ENCODE measurements around the gene SPATA32.
"Not testable (repeated sequence)": the region's sequence is repeated elsewhere in the genome, so short reads cannot be mapped to it uniquely, and the experiment has no call there.

Gene SPATA32

DNA sequence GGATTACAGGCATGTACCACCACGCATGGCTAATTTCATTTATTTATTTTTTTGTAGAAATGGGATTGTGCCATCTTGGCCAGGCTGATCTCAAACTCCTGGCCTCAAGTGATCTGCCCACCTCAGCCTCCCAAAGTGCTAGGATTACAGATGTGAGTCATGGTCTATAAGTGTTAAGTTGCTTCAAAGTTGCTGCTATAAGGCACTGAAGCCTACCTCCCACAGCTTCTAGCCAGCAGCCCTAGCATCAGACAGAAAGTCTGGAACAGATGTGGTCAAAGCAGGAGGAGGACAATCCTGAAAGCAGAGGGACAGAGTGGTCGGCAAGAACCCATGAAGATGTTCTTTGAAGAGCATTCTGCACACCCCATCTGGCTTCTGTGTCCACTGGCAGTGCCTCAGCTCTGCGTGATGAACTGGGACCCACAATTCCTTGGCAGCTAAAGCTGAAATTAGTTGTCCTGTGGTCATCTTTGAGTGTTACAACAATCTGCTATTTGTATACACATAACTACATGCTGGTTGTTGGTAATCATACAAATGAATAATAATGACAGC is 43.7 kb upstream of the SPATA32 start:
- Histone ChIP-seq H4K20me1 (ENCODE audit: insufficient read depth, low read length) (no peaks in the 10 kb centered on the region), H2AFZ (ENCODE audit: low read length) (no peak overlapping the region), H3K27me3 (replicated peaks; ENCODE audit: insufficient read depth, low read length) (no peaks in the 10 kb centered on the region), H3K9me3 (replicated peaks; ENCODE audit: insufficient read depth, low read length) (no peaks in the 10 kb centered on the region), H3K9ac (ENCODE audit: low read length) (no peak overlapping the region), H3K27ac (ENCODE audit: low read length) (no peak overlapping the region), H3K4me2 (ENCODE audit: low read depth, low read length) (no peak overlapping the region), H3K36me3 (replicated peaks; ENCODE audit: insufficient read depth, low read length) (0 out of 2 replicates have a peak, but pooled peaks cover 3% of the 10 kb centered on the region), H3F3A (ENCODE audit: insufficient read depth, low read length) (peaks cover 20% of the 10 kb centered on the region), H3K4me3 (ENCODE audit: low read length) (no peak overlapping the region), H3K79me2 (ENCODE audit: low read length) (peaks cover 96% of the 10 kb centered on the region), H3K4me1 (ENCODE audit: low read length) (peaks cover 15% of the 10 kb centered on the region), H3K9me2 (replicated peaks; ENCODE audit: insufficient read depth, low read length) (no peaks in the 10 kb centered on the region)
- no peak for TF ChIP-seq EZH2 (optimal IDR thresholded peaks at IDR 0.05; ENCODE audit: low read depth, low read length)
- no peak for TF ChIP-seq EZH2phosphoT487 (IDR thresholded peaks at IDR 0.05; ENCODE audit: low read length)
- TF ChIP-seq, protein P1, sequence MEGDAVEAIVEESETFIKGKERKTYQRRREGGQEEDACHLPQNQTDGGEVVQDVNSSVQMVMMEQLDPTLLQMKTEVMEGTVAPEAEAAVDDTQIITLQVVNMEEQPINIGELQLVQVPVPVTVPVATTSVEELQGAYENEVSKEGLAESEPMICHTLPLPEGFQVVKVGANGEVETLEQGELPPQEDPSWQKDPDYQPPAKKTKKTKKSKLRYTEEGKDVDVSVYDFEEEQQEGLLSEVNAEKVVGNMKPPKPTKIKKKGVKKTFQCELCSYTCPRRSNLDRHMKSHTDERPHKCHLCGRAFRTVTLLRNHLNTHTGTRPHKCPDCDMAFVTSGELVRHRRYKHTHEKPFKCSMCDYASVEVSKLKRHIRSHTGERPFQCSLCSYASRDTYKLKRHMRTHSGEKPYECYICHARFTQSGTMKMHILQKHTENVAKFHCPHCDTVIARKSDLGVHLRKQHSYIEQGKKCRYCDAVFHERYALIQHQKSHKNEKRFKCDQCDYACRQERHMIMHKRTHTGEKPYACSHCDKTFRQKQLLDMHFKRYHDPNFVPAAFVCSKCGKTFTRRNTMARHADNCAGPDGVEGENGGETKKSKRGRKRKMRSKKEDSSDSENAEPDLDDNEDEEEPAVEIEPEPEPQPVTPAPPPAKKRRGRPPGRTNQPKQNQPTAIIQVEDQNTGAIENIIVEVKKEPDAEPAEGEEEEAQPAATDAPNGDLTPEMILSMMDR (IDR thresholded peaks at IDR 0.05; ENCODE audit: low read length), result no peak
- DNase-seq, result no peak

- Histone ChIP-seq H2AFZ (ENCODE audit: low read length) (no peak overlapping the region), H3K4me2 (ENCODE audit: low read depth, low read length) (peak overlapping the region; percentile 51; the same call in 1 of the 2 replicates), H3K4me3 (ENCODE audit: low read length) (no peak overlapping the region), H3K27me3 (replicated peaks; ENCODE audit: insufficient read depth, low read length) (no peaks in the 10 kb centered on the region), H3K79me2 (ENCODE audit: low read length) (peaks cover 96% of the 10 kb centered on the region), H3K27ac (ENCODE audit: low read length) (peak overlapping the region; percentile 58; the same call in 1 of the 2 replicates), H3K9ac (ENCODE audit: low read length) (no peak overlapping the region), H3K9me2 (replicated peaks; ENCODE audit: insufficient read depth, low read length) (no peaks in the 10 kb centered on the region), H3K4me1 (ENCODE audit: low read length) (peaks cover 11% of the 10 kb centered on the region; the same call in 1 of the 2 replicates), H4K20me1 (ENCODE audit: insufficient read depth, low read length) (no peaks in the 10 kb centered on the region), H3K9me3 (replicated peaks; ENCODE audit: insufficient read depth, low read length) (no peaks in the 10 kb centered on the region), H3K36me3 (replicated peaks; ENCODE audit: insufficient read depth, low read length) (0 out of 2 replicates have a peak, but pooled peaks cover 3% of the 10 kb centered on the region), H3F3A (ENCODE audit: insufficient read depth, low read length) (peaks cover 17% of the 10 kb centered on the region)
- TF ChIP-seq, protein P1 (IDR thresholded peaks at IDR 0.05; ENCODE audit: low read length), result no peak
- TF ChIP-seq EZH2phosphoT487 (IDR thresholded peaks at IDR 0.05; ENCODE audit: low read length) (no peak), EZH2 (optimal IDR thresholded peaks at IDR 0.05; ENCODE audit: low read depth, low read length) (no peak)
- DNase-seq, result peak; percentile 77
Measured at GRCh38 chr17:45302649-45303173, 40.8 kb upstream of the SPATA32 start.

GRCh38 chr17:45302220-45302619 is 40.3 kb upstream of the SPATA32 start:
- H3K9me2 ChIP-seq (replicated peaks; ENCODE audit: insufficient read depth, low read length); H4K20me1 ChIP-seq (ENCODE audit: insufficient read depth, low read length); H3K9ac ChIP-seq (ENCODE audit: low read length); H3K4me3 ChIP-seq (ENCODE audit: low read length); H3K36me3 ChIP-seq (replicated peaks; ENCODE audit: insufficient read depth, low read length); H3K9me3 ChIP-seq (replicated peaks; ENCODE audit: insufficient read depth, low read length); H2AFZ ChIP-seq (ENCODE audit: low read length); H3K27me3 ChIP-seq (replicated peaks; ENCODE audit: insufficient read depth, low read length); DNase-seq: not testable (repeated sequence)
- Histone ChIP-seq H3K4me1 (ENCODE audit: low read length) (peaks cover 11% of the 10 kb centered on the region; the same call in 1 of the 2 replicates), H3K79me2 (ENCODE audit: low read length) (peaks cover 95% of the 10 kb centered on the region), H3K27ac (ENCODE audit: low read length) (peak overlapping the region; percentile 58; the same call in 1 of the 2 replicates), H3F3A (ENCODE audit: insufficient read depth, low read length) (peaks cover 17% of the 10 kb centered on the region), H3K4me2 (ENCODE audit: low read depth, low read length) (peak overlapping the region; percentile 51; the same call in 1 of the 2 replicates)

DNA sequence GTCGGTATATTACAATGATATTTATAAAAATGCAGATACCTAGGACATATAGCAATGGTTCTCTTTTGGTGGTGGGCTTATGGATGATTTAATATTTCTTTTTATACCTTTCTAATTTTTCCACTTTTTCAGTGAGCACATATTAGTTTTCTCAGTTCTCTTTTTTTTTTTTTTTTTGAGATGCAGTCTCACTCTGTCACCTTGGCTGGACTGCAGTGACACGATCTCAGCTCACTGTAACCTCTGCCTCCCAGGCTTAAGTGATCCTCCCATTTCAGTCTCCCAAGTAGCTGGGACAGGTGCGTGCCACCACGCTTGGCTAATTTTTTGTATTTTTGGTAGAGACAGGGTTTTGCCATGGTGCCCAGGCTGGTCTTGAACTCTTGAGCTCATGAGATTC is 39.8 kb upstream of the SPATA32 start:
- Histone ChIP-seq H4K20me1 (ENCODE audit: insufficient read depth, low read length) (0 out of 2 replicates have a peak, but pooled peaks cover 2% of the 10 kb centered on the region), H3K4me3 (ENCODE audit: low read length) (no peak overlapping the region)

More for the DNA sequence above, 39.8 kb upstream of the SPATA32 start:
- DNase-seq, result no peak
- H2AFZ ChIP-seq (ENCODE audit: low read length), result no peak overlapping the region
- no peaks in the 10 kb centered on the region for H3K9me3 ChIP-seq (replicated peaks; ENCODE audit: insufficient read depth, low read length)
- peaks cover 17% of the 10 kb centered on the region for H3F3A ChIP-seq (ENCODE audit: insufficient read depth, low read length)
- H3K4me1 ChIP-seq (ENCODE audit: low read length), result peaks cover 15% of the 10 kb centered on the region; the same call in 1 of the 2 replicates
- H3K4me2 ChIP-seq (ENCODE audit: low read depth, low read length), result no peak overlapping the region
- no peaks in the 10 kb centered on the region for H3K9me2 ChIP-seq (replicated peaks; ENCODE audit: insufficient read depth, low read length)
- no peaks in the 10 kb centered on the region for H3K27me3 ChIP-seq (replicated peaks; ENCODE audit: insufficient read depth, low read length)
- peaks cover 97% of the 10 kb centered on the region for H3K79me2 ChIP-seq (ENCODE audit: low read length)
- TF ChIP-seq EZH2phosphoT487 (IDR thresholded peaks at IDR 0.05; ENCODE audit: low read length), result no peak
- no peak for TF ChIP-seq EZH2 (optimal IDR thresholded peaks at IDR 0.05; ENCODE audit: low read depth, low read length)
- TF ChIP-seq, protein P1 (IDR thresholded peaks at IDR 0.05; ENCODE audit: low read length), result no peak
- H3K27ac ChIP-seq (ENCODE audit: low read length), result no peak overlapping the region
- H3K9ac ChIP-seq (ENCODE audit: low read length), result no peak overlapping the region
- H3K36me3 ChIP-seq (replicated peaks; ENCODE audit: insufficient read depth, low read length), result 0 out of 2 replicates have a peak, but pooled peaks cover 3% of the 10 kb centered on the region
